Activated CD8-positive, alpha-beta T cell treated with anti-CD3 and anti-CD28 coated beads for 36 hours (primary cell): ENCODE results near the gene TCF12. TPM values are rescaled to one million over a fixed set of nuclear protein-coding genes. Genes with fewer than 3 reads are reported as not detected.
"Not testable (repeated sequence)": the region's sequence is repeated elsewhere in the genome, so short reads cannot be mapped to it uniquely, and the experiment has no call there.

ENCODE experiments used
- ATAC-seq: fragments of 200-7000 bp; cut with Tn5 transposase; one replicate; pipeline ENCODE4 v1.10.0; 2021; ENCODE audit warnings: mild to moderate bottlenecking, moderate library complexity
- CTCF ChIA-PET: fragments of 350-600 bp; sonication (Branson Sonifier 250); formaldehyde crosslinking; loops from one replicate; lab custom pipeline; 2021; ENCODE audit warnings: antibody characterized with exemption; lab: Charles Lee
- POLR2A ChIA-PET: fragments of 350-600 bp; sonication (Branson Sonifier 250); formaldehyde crosslinking; loops from one replicate; lab custom pipeline; 2021; ENCODE audit warnings: antibody characterized with exemption; lab: Charles Lee
- DNase-seq: peaks from one replicate; pipeline ENCODE4 v3.0.0-alpha.2; 2020
- H3K27ac Mint-ChIP-seq: one replicate; pipeline ENCODE4 v1.8.0; 2021; ENCODE audit warnings: mild to moderate bottlenecking, mixed read lengths
- H3K27me3 Mint-ChIP-seq: one replicate; pipeline ENCODE4 v1.8.0; 2021; ENCODE audit warnings: mixed read lengths
- H3K36me3 Mint-ChIP-seq: one replicate; pipeline ENCODE4 v1.8.0; 2021; ENCODE audit warnings: low read depth, mixed read lengths
- H3K4me1 Mint-ChIP-seq: one replicate; pipeline ENCODE4 v1.8.0; 2021; ENCODE audit warnings: low read depth, mixed read lengths
- H3K4me3 Mint-ChIP-seq: one replicate; pipeline ENCODE4 v1.8.0; 2021; ENCODE audit warnings: mild to moderate bottlenecking, moderate library complexity, mixed read lengths
- H3K9me3 Mint-ChIP-seq: one replicate; pipeline ENCODE4 v1.8.0; 2021; ENCODE audit warnings: mixed read lengths
- CTCF ChIP-seq: fragments of 200-600 bp; IDR thresholded peaks from one replicate; pipeline ENCODE4 v1.8.0; 2022; ENCODE audit warnings: antibody characterized with exemption, mild to moderate bottlenecking
- intact Hi-C: fragments of 100-400 bp; cut with micrococcal nuclease; formaldehyde crosslinking; loops from one replicate; pipeline ENCODE4 v1.10.0; 2022
- total RNA-seq, 2 experiments: library from RNA; stranded (reverse); gene quantifications; one replicate each; pipeline ENCODE4 v1.2.3, GENCODE V29; 2021

Gene TCF12
- total RNA-seq, 2 experiments from 2014 or later, result 60.5 to 67.4 TPM

DNA sequence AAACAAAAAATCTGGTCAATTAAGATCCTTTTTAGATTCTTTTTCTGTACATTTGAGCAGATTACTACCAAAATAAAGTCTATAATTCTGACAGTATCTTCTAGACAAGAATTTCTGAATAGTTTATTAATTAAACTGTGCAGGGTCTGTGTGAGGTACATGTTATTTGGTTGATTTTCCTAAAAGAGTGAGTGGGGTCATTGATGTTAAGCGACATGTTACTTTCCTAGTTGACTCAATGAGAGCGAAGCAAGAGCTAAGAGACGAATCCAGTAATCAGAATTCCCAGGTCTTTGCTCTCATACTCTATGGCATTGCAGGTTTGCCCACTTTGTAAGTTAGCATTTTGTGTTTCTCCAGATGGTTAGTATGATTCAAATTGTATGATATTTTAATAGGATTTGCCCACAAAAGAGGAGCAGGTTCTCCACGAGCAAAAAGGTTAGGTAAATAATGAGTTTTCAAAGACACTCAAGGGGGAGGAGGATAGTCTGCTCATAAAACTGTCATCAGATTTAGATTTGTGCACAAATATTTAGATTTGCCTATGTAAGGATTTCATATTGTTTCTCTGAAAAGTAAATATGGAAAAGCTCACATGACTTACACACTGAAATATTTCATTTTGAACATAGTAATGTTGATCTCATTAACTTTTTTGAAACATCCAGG lies 240.7 kb downstream of the TCF12 start:
- no peaks in the 10 kb centered on the region for H3K27me3 Mint-ChIP-seq
- intact Hi-C loops, result no loop called here
- ChIA-PET POLR2A (no interaction called here), CTCF (interaction anchor here (1.2 kb wide), 1 partner anchor 26 kb away, joined by 4 read pairs; no protein-coding TSS in a partner anchor)
- DNase-seq, result no peak
- peaks cover 11% of the 10 kb centered on the region for H3K36me3 Mint-ChIP-seq
- no peak overlapping the region for H3K27ac Mint-ChIP-seq
- ATAC-seq, result no peak
- H3K9me3 Mint-ChIP-seq, result no peaks in the 10 kb centered on the region
- H3K4me1 Mint-ChIP-seq, result peaks cover 3% of the 10 kb centered on the region
- no peak for TF ChIP-seq CTCF
- H3K4me3 Mint-ChIP-seq, result no peak overlapping the region

DNA sequence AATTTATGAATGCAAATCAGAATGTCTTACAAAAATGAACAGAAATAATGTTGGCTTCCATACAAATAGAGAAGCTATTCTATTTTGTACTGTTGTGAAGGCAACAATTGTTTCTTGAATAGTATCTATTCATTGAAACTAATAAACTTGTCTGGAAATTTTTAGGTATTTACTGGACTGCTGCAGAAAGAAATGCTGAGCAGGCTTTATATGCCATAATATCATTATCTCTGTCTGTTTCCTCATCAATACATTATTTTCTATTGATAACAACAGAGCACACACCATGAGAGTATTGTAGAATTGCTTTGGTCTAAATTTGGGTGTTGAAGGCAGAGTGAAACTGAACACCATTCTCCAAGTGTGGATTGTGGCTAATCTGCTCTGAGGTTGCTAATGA lies 241.3 kb downstream of the TCF12 start:
- TF ChIP-seq CTCF, result no peak
- H3K9me3 Mint-ChIP-seq, result no peaks in the 10 kb centered on the region
- no peak overlapping the region for H3K27ac Mint-ChIP-seq
- peaks cover 3% of the 10 kb centered on the region for H3K4me1 Mint-ChIP-seq
- no peak overlapping the region for H3K4me3 Mint-ChIP-seq
- DNase-seq, result no peak
- CTCF ChIA-PET, result no interaction called here
- intact Hi-C loops, result no loop called here
- H3K27me3 Mint-ChIP-seq, result no peaks in the 10 kb centered on the region
- ATAC-seq, result no peak
- POLR2A ChIA-PET, result no interaction called here
- peaks cover 14% of the 10 kb centered on the region for H3K36me3 Mint-ChIP-seq

GRCh38 chr15:57160823-57161560 lies 242.5 kb downstream of the TCF12 start:
- Mint-ChIP-seq H3K27ac (no peak overlapping the region), H3K36me3 (peaks cover 13% of the 10 kb centered on the region), H3K27me3 (no peaks in the 10 kb centered on the region), H3K9me3 (no peaks in the 10 kb centered on the region), H3K4me3 (no peak overlapping the region), H3K4me1 (peaks cover 3% of the 10 kb centered on the region)
- no peak for ATAC-seq
- POLR2A ChIA-PET, result no interaction called here
- DNase-seq, result no peak
- intact Hi-C loops, result no loop called here
- no peak for TF ChIP-seq CTCF
- CTCF ChIA-PET, result no interaction called here

DNA sequence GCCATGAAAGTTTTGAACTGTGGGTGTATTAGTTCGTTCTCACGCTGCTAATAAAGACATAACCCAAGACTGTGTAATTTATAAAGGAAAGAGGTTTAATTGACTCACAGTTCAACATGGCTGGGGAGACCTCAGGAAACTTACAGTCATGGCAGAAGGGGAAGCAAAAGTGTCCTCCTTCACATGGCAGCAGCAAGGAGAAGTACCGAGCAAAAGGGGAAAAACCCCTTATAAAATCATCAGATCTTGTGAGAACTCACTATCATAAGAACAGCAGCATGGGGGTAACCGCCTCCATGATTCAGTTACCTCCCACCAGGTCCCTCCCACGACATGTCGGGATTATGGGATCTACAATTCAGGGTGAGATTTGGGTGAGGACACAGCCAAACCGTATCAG lies 245.8 kb downstream of the TCF12 start:
- POLR2A ChIA-PET, H3K4me1 Mint-ChIP-seq, H3K4me3 Mint-ChIP-seq, H3K27ac Mint-ChIP-seq, H3K9me3 Mint-ChIP-seq, intact Hi-C loops, H3K27me3 Mint-ChIP-seq, CTCF ChIA-PET, DNase-seq, ATAC-seq: not testable (repeated sequence)
- H3K36me3 Mint-ChIP-seq, result peaks cover 21% of the 10 kb centered on the region

- Mint-ChIP-seq H3K27ac (no peak overlapping the region), H3K27me3 (no peaks in the 10 kb centered on the region), H3K4me1 (peaks cover 3% of the 10 kb centered on the region), H3K9me3 (no peaks in the 10 kb centered on the region), H3K36me3 (peaks cover 17% of the 10 kb centered on the region), H3K4me3 (no peak overlapping the region)
- intact Hi-C loops, result no loop called here
- ChIA-PET CTCF (interaction anchor here (1.0 kb wide), 1 partner anchor 233 kb away, joined by 3 read pairs; no protein-coding TSS in a partner anchor), POLR2A (no interaction called here)
- DNase-seq (peak; percentile 23), ATAC-seq (peak; percentile 34)
- no peak for TF ChIP-seq CTCF
Observed at GRCh38 chr15:57165992-57166391, 247.5 kb downstream of the TCF12 start.
